PFSK-1 (cell line): ENCODE results near the gene TTLL12. TPM values are rescaled to one million over a fixed set of nuclear protein-coding genes. Genes with fewer than 3 reads are reported as not detected.
A peak's percentile ranks its signal among the peaks of the same experiment; 100 is the strongest.

Experiments used
- FOXP2 ChIP-seq: optimal IDR thresholded peaks from 2 replicates; pipeline ENCODE3; 2011; ENCODE audit warnings: borderline replicate concordance, control low read depth, inconsistent platforms; ENCODE audit not compliant: insufficient read depth; ENCODE audit errors: extremely low read length, extremely low read depth
- POLR2AphosphoS5 ChIP-seq: IDR thresholded peaks from 2 replicates; pipeline ENCODE4 v1.6.1; 2012; ENCODE audit warnings: low read depth, mild to moderate bottlenecking, control low read depth, low read length, moderate library complexity
- SIN3A ChIP-seq: IDR thresholded peaks from 2 replicates; pipeline ENCODE4 v1.6.1; 2012; ENCODE audit warnings: mild to moderate bottlenecking, low read length, moderate library complexity, borderline replicate concordance; ENCODE audit not compliant: insufficient read depth
- TAF1 ChIP-seq: IDR thresholded peaks from 2 replicates; pipeline ENCODE4 v1.6.1; 2012; ENCODE audit warnings: low read length, control low read depth, borderline replicate concordance; ENCODE audit not compliant: insufficient read depth
- polyA plus RNA-seq: library from polyadenylated mRNA; unstranded; fragments of >200 nt; gene quantifications from one replicate; pipeline ENCODE4 v1.2.1, GENCODE V29; 2012; ENCODE audit warnings: low read depth, missing spikeins; ENCODE audit not compliant: insufficient read length
- TF ChIP-seq, protein P1 (sequence below), 2 experiments: IDR thresholded peaks; 2 replicates each; pipeline versions ENCODE4 v1.6.1 to v1.8.0; 2011 to 2012; ENCODE audit warnings: low read depth in 2 of 2, low read length in 2 of 2, control low read depth in 1 of 2, inconsistent platforms in 1 of 2, mild to moderate bottlenecking in 1 of 2, moderate library complexity in 1 of 2; ENCODE audit not compliant: insufficient read depth in 1 of 2

TTLL12 gene
- polyA plus RNA-seq = 71.2 TPM

DNA sequence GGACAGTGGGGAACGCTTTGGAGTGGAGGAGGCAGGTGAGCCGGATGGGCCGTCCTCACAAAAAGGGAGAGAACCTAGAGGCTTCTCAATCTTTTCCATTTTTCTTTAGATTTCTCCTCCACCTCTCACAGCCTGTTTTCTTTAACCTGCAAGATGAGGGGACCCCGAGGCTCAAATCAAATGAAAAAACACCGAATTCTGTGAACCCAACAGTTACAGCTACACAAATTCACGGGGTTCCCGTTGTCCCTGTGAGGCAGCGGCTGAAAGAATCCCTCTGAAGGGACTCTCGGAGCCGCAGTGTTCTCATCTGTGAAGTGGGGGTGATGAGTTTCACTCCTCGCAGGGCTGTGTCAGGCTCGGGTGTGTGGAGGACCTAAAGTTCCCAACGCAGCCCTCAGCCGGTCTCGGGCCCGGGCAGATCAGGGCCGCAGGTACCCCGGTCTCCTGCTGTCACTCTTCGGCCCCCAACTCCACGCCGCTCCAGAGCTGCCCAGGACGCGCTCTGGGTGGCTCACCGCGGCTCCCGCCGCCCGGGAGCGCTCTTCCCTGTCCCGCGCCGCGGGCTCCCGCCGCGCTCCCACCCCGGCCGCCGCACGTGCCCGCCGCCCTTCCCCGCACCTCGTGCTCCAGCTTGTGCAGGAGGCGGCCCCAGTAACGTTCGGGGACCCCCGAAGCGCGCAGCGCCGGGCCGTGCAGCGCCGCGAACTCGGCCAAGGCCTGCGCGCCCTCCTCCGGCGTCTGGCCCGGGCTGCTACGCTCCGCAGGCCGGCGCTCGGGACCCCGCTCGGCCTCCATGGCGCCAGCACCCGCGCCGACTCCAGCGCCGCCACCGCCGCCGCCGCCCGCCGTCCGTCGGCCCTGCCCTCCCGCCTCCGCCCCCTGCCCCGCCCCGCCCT is at the start of gene TTLL12:
TTLL12 (minus strand) TSS at position 863 of the 899 bp plus-strand sequence; CDS start at position 798, 65 bp downstream.
- TF ChIP-seq POLR2AphosphoS5 = no peak
- no peak for TF ChIP-seq SIN3A
- no peak for TF ChIP-seq TAF1
- TF ChIP-seq, protein P1, sequence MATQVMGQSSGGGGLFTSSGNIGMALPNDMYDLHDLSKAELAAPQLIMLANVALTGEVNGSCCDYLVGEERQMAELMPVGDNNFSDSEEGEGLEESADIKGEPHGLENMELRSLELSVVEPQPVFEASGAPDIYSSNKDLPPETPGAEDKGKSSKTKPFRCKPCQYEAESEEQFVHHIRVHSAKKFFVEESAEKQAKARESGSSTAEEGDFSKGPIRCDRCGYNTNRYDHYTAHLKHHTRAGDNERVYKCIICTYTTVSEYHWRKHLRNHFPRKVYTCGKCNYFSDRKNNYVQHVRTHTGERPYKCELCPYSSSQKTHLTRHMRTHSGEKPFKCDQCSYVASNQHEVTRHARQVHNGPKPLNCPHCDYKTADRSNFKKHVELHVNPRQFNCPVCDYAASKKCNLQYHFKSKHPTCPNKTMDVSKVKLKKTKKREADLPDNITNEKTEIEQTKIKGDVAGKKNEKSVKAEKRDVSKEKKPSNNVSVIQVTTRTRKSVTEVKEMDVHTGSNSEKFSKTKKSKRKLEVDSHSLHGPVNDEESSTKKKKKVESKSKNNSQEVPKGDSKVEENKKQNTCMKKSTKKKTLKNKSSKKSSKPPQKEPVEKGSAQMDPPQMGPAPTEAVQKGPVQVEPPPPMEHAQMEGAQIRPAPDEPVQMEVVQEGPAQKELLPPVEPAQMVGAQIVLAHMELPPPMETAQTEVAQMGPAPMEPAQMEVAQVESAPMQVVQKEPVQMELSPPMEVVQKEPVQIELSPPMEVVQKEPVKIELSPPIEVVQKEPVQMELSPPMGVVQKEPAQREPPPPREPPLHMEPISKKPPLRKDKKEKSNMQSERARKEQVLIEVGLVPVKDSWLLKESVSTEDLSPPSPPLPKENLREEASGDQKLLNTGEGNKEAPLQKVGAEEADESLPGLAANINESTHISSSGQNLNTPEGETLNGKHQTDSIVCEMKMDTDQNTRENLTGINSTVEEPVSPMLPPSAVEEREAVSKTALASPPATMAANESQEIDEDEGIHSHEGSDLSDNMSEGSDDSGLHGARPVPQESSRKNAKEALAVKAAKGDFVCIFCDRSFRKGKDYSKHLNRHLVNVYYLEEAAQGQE (IDR thresholded peaks at IDR 0.05; ENCODE audit: insufficient read depth in 1 of 2, low read depth in 2 of 2, low read length in 2 of 2) = no peak
- peak; percentile 19 for TF ChIP-seq FOXP2

DNA sequence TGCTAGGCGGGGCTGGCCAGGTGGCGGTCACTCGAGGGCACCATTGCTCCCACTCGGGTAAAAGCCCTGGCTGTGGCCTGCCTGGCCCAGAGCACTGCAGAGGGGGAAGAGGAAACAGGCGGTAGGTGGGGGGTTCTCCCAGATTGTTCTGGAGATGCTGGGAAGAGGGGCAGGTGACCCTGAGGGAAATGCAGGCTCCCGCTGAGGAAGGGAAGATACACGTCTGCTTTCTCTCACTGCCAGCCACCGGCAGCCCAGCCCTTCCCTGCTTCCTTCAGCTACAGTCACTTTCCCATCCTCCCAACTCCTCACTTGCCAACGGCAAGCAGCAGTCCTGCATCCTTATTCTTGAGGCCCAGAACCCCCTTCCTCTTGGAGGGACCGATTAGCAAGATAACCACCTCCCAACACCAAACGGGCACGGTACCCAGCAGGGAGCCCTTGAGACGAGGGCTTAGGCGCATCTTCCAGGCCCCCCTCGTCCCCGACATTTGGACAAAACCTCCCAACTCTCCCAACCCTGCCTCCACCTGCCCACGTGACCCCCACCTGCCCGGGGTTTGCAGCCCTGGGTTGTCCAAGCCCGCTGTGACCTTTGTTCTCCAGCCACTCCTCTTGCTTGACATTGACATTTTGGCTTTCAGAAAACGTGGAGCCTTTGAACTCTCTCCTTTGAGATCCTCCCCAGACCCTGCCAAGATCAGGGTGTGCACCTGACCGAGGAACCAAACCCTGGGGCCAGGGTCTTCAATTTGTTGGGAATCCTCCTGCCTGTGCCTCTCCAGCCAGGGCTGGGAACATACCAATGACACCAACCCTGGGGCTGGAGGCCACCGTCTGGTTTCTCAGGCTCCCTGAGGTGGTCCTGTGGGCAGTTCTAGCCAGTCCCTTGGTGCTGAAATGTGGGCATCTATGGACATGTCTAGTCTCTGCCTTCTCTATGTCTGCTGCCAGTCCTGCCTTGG is 48.8 kb upstream of the TTLL12 start:
- no peak for TF ChIP-seq SIN3A
- TF ChIP-seq TAF1 = no peak
- TF ChIP-seq POLR2AphosphoS5 = no peak
- TF ChIP-seq, protein P1 (IDR thresholded peaks at IDR 0.05; ENCODE audit: insufficient read depth in 1 of 2, low read depth in 2 of 2, low read length in 2 of 2) = no peak
- no peak for TF ChIP-seq FOXP2

DNA sequence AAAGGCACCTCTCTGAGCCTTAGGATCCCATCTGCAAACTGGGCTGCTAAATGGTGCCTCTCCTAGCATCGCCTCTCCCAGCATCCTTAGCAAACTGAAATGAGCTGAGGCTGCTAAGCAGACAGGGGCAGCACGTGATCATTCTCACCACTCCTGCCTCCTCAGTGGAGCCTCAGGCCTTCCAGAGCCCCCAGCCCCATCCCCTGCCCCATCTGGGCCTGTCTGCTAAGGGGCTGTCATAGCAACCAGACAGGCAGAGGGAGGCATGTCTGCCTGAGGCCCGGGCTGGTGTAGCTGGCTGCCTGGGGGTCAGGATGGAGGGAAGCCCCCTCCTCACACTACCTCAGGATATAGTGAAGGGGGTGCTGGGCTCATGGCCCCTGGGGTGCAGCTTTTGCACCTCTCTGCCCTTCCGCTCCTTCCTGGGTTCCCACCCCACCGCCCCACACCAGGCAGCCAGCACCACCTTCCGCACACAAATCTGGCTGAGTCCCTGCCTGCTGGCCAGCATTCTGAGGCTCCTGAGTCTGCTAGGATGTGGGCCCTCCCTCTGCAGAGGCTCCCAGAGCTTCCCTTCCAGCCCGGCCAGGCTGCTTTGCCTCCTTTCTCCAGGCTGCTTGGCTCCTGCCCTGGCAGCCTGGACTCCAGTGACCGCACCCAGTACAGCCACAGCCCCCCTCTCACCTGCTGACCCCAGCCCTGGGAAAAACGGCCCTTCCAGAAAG is 47.5 kb upstream of the TTLL12 start:
- TF ChIP-seq TAF1 (no peak), FOXP2 (no peak), SIN3A (no peak), POLR2AphosphoS5 (no peak)
- TF ChIP-seq, protein P1 (IDR thresholded peaks at IDR 0.05; ENCODE audit: insufficient read depth in 1 of 2, low read depth in 2 of 2, low read length in 2 of 2) = no peak

DNA sequence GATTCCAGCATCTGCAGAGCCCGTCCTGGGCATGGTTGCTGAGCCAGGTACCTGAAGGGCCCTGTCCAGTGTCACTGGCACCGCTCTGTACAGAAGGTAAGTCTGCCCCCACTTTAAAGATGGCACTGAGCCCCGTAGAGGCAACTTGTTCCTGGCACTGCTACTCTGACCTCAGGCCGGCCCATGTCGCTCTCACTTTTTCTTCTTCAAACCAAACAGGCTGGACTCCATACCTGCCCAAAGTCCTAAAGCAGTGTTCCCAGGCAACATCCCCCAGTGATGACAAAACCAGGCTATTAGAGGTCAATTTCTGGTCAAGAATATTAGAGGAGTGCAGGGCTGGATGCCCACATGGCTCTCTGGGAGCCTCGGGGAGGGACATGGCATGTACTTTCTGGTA is 46.6 kb upstream of the TTLL12 start:
- TF ChIP-seq, protein P1 (IDR thresholded peaks at IDR 0.05; ENCODE audit: insufficient read depth in 1 of 2, low read depth in 2 of 2, low read length in 2 of 2) = no peak
- TF ChIP-seq POLR2AphosphoS5 = no peak
- TF ChIP-seq TAF1 = no peak
- TF ChIP-seq SIN3A = no peak
- no peak for TF ChIP-seq FOXP2
